GM12891 (cell line): ENCODE data around the gene RANBP1.

Experiments
- POLR2A ChIP-seq: IDR thresholded peaks from 2 replicates; pipeline ENCODE4 v1.6.1; 2011; ENCODE audit warnings: low read depth, low read length, control low read depth
- POLR2AphosphoS5 ChIP-seq: IDR thresholded peaks from 2 replicates; pipeline ENCODE4 v1.6.1; 2011; ENCODE audit warnings: low read depth, low read length, control low read depth
- POU2F2 ChIP-seq: IDR thresholded peaks from 2 replicates; pipeline ENCODE4 v1.6.1; 2011; ENCODE audit warnings: low read depth, mild to moderate bottlenecking, control low read depth, low read length, moderate library complexity
- SPI1 ChIP-seq: IDR thresholded peaks from 2 replicates; pipeline ENCODE4 v1.6.1; 2011; ENCODE audit warnings: low read depth, low read length, control low read depth
- TAF1 ChIP-seq: IDR thresholded peaks from 2 replicates; pipeline ENCODE4 v1.6.1; 2011; ENCODE audit warnings: low read depth, low read length, control low read depth

DNA sequence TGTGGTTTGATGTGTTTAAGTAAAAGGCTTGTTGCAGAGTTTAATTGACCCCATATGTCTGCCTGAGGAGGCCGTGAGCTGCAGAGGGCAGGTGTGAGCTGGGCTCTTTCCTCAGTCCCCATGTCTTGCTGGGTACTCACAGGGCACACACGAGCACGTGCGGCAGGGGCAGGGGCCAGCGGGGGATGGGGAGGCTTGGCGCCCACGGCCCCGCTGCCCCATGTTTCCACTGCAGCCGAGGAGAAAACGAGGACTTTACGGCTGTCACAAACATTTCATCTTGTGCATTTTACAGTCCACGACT lies 59.6 kb downstream of the RANBP1 start:
- no peak for TF ChIP-seq TAF1
- no peak for TF ChIP-seq POLR2A
- TF ChIP-seq POU2F2: no peak
- no peak for TF ChIP-seq SPI1
- no peak for TF ChIP-seq POLR2AphosphoS5
